Prostate gland (tissue), 2 donors: ENCODE results near the gene TRIM32. TPM values are rescaled to one million over a fixed set of nuclear protein-coding genes. Genes with fewer than 3 reads are reported as not detected.
A peak's percentile ranks its signal among the peaks of the same experiment; 100 is the strongest.

ENCODE experiments used
- DNase-seq: peaks from one replicate; pipeline ENCODE4 v3.0.0-alpha.2; 2019; ENCODE audit warnings: low spot score
- H3K27ac ChIP-seq, 2 donors: fragments of 200-600 bp; sonication (generic); 2 replicates each; pipeline ENCODE4 v1.5.1; 2017 to 2019
- H3K27me3 ChIP-seq: fragments of 200-600 bp; sonication (generic); replicated peaks from 2 replicates; pipeline ENCODE4 v1.5.1; 2019; ENCODE audit not compliant: insufficient read depth
- H3K36me3 ChIP-seq, 2 donors: fragments of 200-600 bp; sonication (generic); 1 replicate in 1 of 2; 2 replicates in 1 of 2; pipeline versions ENCODE4 v1.5.1 to v1.8.1; 2017 to 2019
- H3K4me1 ChIP-seq: fragments of 200-600 bp; sonication (generic); replicated peaks from 2 replicates; pipeline ENCODE4 v1.5.1; 2019
- H3K4me3 ChIP-seq, 2 donors: fragments of 200-600 bp; sonication (generic); 2 replicates each; pipeline ENCODE4 v1.5.1; 2017 to 2019
- H3K9me3 ChIP-seq: fragments of 200-600 bp; sonication (generic); 2 replicates; pipeline ENCODE4 v1.5.1; 2017
- CTCF ChIP-seq, 4 experiments: fragments of 200-600 bp in 2 of 4; fragments of 450-650 bp in 2 of 4; sonication (generic) in 2 of 4; IDR thresholded peaks; 1 replicate in 3 of 4; 2 replicates in 1 of 4; pipeline ENCODE4 v1.5.1; 2016 to 2019; ENCODE audit warnings: antibody characterized with exemption in 4 of 4, mild to moderate bottlenecking in 2 of 4, moderate library complexity in 2 of 4
- POLR2A ChIP-seq: fragments of 450-650 bp; IDR thresholded peaks from one replicate; pipeline ENCODE4 v1.6.1; 2016; ENCODE audit warnings: antibody characterized with exemption, mild to moderate bottlenecking
- POLR2AphosphoS5 ChIP-seq: sonication (generic); formaldehyde crosslinking; IDR thresholded peaks from one replicate; pipeline ENCODE4 v1.6.1; 2017; ENCODE audit warnings: antibody characterized with exemption
- WGBS: methylation state at CpG from one replicate; pipeline ENCODE4 v1.1.5; 2018; 5-methylcytosine and 5-hydroxymethylcytosine counted together
- intact Hi-C: fragments of 100-400 bp; cut with DNase I; formaldehyde crosslinking; loops from one replicate; pipeline ENCODE4 v1.14.2; 2022
- total RNA-seq, 2 donors: library from RNA; depleted of rRNA; stranded (reverse); fragments of >200 nt; gene quantifications; one replicate each; pipeline ENCODE4 v1.1.0, GENCODE V29; 2016

The TRIM32 gene
- total RNA-seq, 2 donors from 2014 or later, result 12.3 to 12.4 TPM

GRCh38 chr9:116733010-116733641 is 46.0 kb downstream of the TRIM32 start:
- intact Hi-C loops, result loop anchor here (10.0 kb wide), 1 partner anchor 132 kb away; no protein-coding TSS in a partner anchor
- Histone ChIP-seq H3K36me3 (no peaks in the 10 kb centered on the region), H3K27me3 (no peaks in the 10 kb centered on the region), H3K4me3 (no peak overlapping the region), H3K27ac (no peak overlapping the region), H3K4me1 (no peaks in the 10 kb centered on the region), H3K9me3 (no peaks in the 10 kb centered on the region)
- WGBS, result 82% methylated on average over 9 of the region's 9 CpGs
- DNase-seq, result no peak
- TF ChIP-seq POLR2AphosphoS5 (no peak), POLR2A (no peak), CTCF (IDR thresholded peaks at IDR 0.05) (no peak)

- intact Hi-C loops, result loop anchor here (10.0 kb wide), 1 partner anchor 128 kb away; no protein-coding TSS in a partner anchor
- no peaks in the 10 kb centered on the region for H3K9me3 ChIP-seq
- H3K27me3 ChIP-seq, result no peaks in the 10 kb centered on the region
- TF ChIP-seq POLR2A (no peak), POLR2AphosphoS5 (no peak), CTCF (IDR thresholded peaks at IDR 0.05) (no peak)
- H3K36me3 ChIP-seq, result no peaks in the 10 kb centered on the region
- 66% methylated on average over 8 of the region's 8 CpGs for WGBS
- DNase-seq, result no peak
- no peak overlapping the region for H3K27ac ChIP-seq
- no peaks in the 10 kb centered on the region for H3K4me1 ChIP-seq
- H3K4me3 ChIP-seq, result no peak overlapping the region
Observed at GRCh38 chr9:116736399-116737151, 49.5 kb downstream of the TRIM32 start.

GRCh38 chr9:116737152-116737546 is 50.0 kb downstream of the TRIM32 start:
- peak; percentile 70 for DNase-seq
- TF ChIP-seq POLR2A (no peak), POLR2AphosphoS5 (no peak), CTCF (IDR thresholded peaks at IDR 0.05) (peak; percentile 65 to 95 (median 82))
- 21% methylated on average over 16 of the region's 16 CpGs for WGBS
- Histone ChIP-seq H3K4me3 (no peak overlapping the region), H3K9me3 (no peaks in the 10 kb centered on the region), H3K27ac (no peak overlapping the region), H3K36me3 (no peaks in the 10 kb centered on the region), H3K27me3 (no peaks in the 10 kb centered on the region), H3K4me1 (no peaks in the 10 kb centered on the region)
- intact Hi-C loops, result loop anchor here (10.0 kb wide), 1 partner anchor 128 kb away; no protein-coding TSS in a partner anchor

GRCh38 chr9:116741086-116741740 is 54.1 kb downstream of the TRIM32 start:
- Histone ChIP-seq H3K27me3 (no peaks in the 10 kb centered on the region), H3K4me3 (no peak overlapping the region), H3K4me1 (no peaks in the 10 kb centered on the region), H3K9me3 (no peaks in the 10 kb centered on the region), H3K36me3 (no peaks in the 10 kb centered on the region), H3K27ac (no peak overlapping the region)
- intact Hi-C loops, result no loop called here
- WGBS, result 76% methylated on average over 3 of the region's 3 CpGs
- no peak for DNase-seq
- TF ChIP-seq CTCF (IDR thresholded peaks at IDR 0.05), result no peak
- no peak for TF ChIP-seq POLR2A
- no peak for TF ChIP-seq POLR2AphosphoS5
